IMR-90 (cell line): Measurements from ENCODE around the gene FGD5. TPM values are rescaled to one million over a fixed set of nuclear protein-coding genes. Genes with fewer than 3 reads are reported as not detected.

Experiments
- ATAC-seq: fragments of 200-7000 bp; cut with Tn5 transposase; 2 replicates; pipeline ENCODE4 v1.9.1; 2020; ENCODE audit warnings: low read depth, mild to moderate bottlenecking, moderate library complexity
- BruUV-seq: library from RNA; stranded (reverse); fragments of 400-500 nt; replicated peaks from 2 replicates; lab custom pipeline; 2021; lab: Mats Ljungman, UMichigan
- CTCF ChIA-PET: fragments of 300-600 bp; formaldehyde crosslinking; extraction: SDS; loops from one replicate; lab custom pipeline; 2021; ENCODE audit warnings: antibody characterized with exemption; lab: Yijun Ruan, JAX
- POLR2A ChIA-PET: fragments of 300-600 bp; sonication (Branson Sonifier 250); formaldehyde crosslinking; loops from one replicate; lab custom pipeline; 2022; ENCODE audit warnings: antibody characterized with exemption; ENCODE audit not compliant: unreplicated experiment; lab: Charles Lee
- DNase-seq: peaks from one replicate; pipeline ENCODE4 v3.0.0; 2013
- H2AFZ ChIP-seq: replicated peaks from 2 replicates; pipeline ENCODE3; 2013; ENCODE audit warnings: low read length, mild to moderate bottlenecking; ENCODE audit not compliant: poor library complexity
- H2AK5ac ChIP-seq: 2 replicates; pipeline ENCODE4 v1.6.1; 2013; ENCODE audit warnings: low read depth, low read length, inconsistent platforms
- H2AK9ac ChIP-seq: replicated peaks from 2 replicates; pipeline ENCODE3; 2013; ENCODE audit warnings: mild to moderate bottlenecking, low read depth, low read length, moderate library complexity; ENCODE audit not compliant: poor library complexity
- H2BK120ac ChIP-seq: 2 replicates; pipeline ENCODE4 v1.6.1; 2013; ENCODE audit warnings: low read depth, low read length, inconsistent platforms
- H2BK15ac ChIP-seq: 3 replicates; pipeline ENCODE4 v1.6.1; 2013; ENCODE audit warnings: low read depth, low read length, inconsistent platforms
- H2BK20ac ChIP-seq: 2 replicates; pipeline ENCODE4 v1.6.1; 2013; ENCODE audit warnings: low read depth, mild to moderate bottlenecking, inconsistent platforms, low read length, moderate library complexity
- H2BK5ac ChIP-seq: 2 replicates; pipeline ENCODE4 v1.6.1; 2013; ENCODE audit warnings: mild to moderate bottlenecking, low read depth, low read length, inconsistent platforms; ENCODE audit not compliant: poor library complexity, severe bottlenecking
- H3K14ac ChIP-seq: replicated peaks from 2 replicates; pipeline ENCODE4 v1.6.1; 2013; ENCODE audit warnings: low read depth, low read length, inconsistent platforms
- H3K18ac ChIP-seq: 2 replicates; pipeline ENCODE4 v1.6.1; 2013; ENCODE audit warnings: low read depth, low read length, control low read depth
- H3K23ac ChIP-seq: 2 replicates; pipeline ENCODE4 v1.6.1; 2013; ENCODE audit warnings: low read depth, low read length, inconsistent platforms
- H3K27ac ChIP-seq: 2 replicates; pipeline ENCODE4 v1.5.1; 2013; ENCODE audit warnings: mild to moderate bottlenecking, control low read depth, low read length; ENCODE audit not compliant: insufficient read depth
- H3K27me3 ChIP-seq: 2 replicates; pipeline ENCODE4 v1.6.1; 2013; ENCODE audit warnings: low read length; ENCODE audit not compliant: control insufficient read depth, insufficient read depth
- H3K36me3 ChIP-seq: 2 replicates; pipeline ENCODE4 v1.6.1; 2013; ENCODE audit warnings: low read length, mixed read lengths; ENCODE audit not compliant: control insufficient read depth, insufficient read depth
- H3K4ac ChIP-seq: 2 replicates; pipeline ENCODE4 v1.6.1; 2013; ENCODE audit warnings: low read depth, low read length, inconsistent platforms
- H3K4me1 ChIP-seq: 2 replicates; pipeline ENCODE4 v1.6.1; 2013; ENCODE audit warnings: low read length, mixed read lengths; ENCODE audit not compliant: control insufficient read depth, insufficient read depth
- H3K4me2 ChIP-seq: 2 replicates; pipeline ENCODE4 v1.6.1; 2013; ENCODE audit warnings: low read depth, mild to moderate bottlenecking, control low read depth, low read length, moderate library complexity
- H3K4me3 ChIP-seq: 2 replicates; pipeline ENCODE4 v1.5.1; 2013; ENCODE audit warnings: low read depth, mild to moderate bottlenecking, control low read depth, low read length, moderate library complexity; ENCODE audit not compliant: insufficient read depth
- H3K56ac ChIP-seq: 2 replicates; pipeline ENCODE4 v1.6.1; 2013; ENCODE audit warnings: low read length, inconsistent platforms; ENCODE audit not compliant: insufficient read depth; ENCODE audit errors: extremely low read depth
- H3K79me1 ChIP-seq, 2 experiments: 2 replicates each; pipeline ENCODE4 v1.6.1; 2013; ENCODE audit warnings: low read length in 2 of 2, inconsistent platforms in 1 of 2, low read depth in 1 of 2
- H3K9ac ChIP-seq: 2 replicates; pipeline ENCODE4 v1.6.1; 2013; ENCODE audit warnings: low read depth, low read length, control low read depth
- H3K9me1 ChIP-seq: 2 replicates; pipeline ENCODE4 v1.6.1; 2013; ENCODE audit warnings: low read length, inconsistent platforms; ENCODE audit not compliant: insufficient read depth
- H3K9me3 ChIP-seq: 2 replicates; pipeline ENCODE4 v1.6.1; 2013; ENCODE audit warnings: low read length; ENCODE audit not compliant: control insufficient read depth, insufficient read depth
- H4K20me1 ChIP-seq: 2 replicates; pipeline ENCODE4 v1.6.1; 2013; ENCODE audit warnings: low read length, inconsistent platforms; ENCODE audit not compliant: insufficient read depth
- H4K5ac ChIP-seq: 2 replicates; pipeline ENCODE4 v1.6.1; 2013; ENCODE audit warnings: mild to moderate bottlenecking, low read depth, low read length, control low read depth
- H4K8ac ChIP-seq, 2 experiments: 2 replicates each; pipeline ENCODE4 v1.6.1; 2013; ENCODE audit warnings: low read depth in 2 of 2, low read length in 2 of 2, control low read depth in 1 of 2, inconsistent platforms in 1 of 2
- H4K91ac ChIP-seq: 2 replicates; pipeline ENCODE4 v1.6.1; 2013; ENCODE audit warnings: low read depth, low read length, inconsistent platforms; ENCODE audit not compliant: insufficient read depth
- BHLHE40 ChIP-seq: fragments of 150-350 bp; IDR thresholded peaks from 2 replicates; pipeline ENCODE4 v1.6.1; 2016; ENCODE audit warnings: mild to moderate bottlenecking, low read depth, low read length
- CEBPB ChIP-seq: IDR thresholded peaks from 2 replicates; pipeline ENCODE4 v1.6.1; 2012; ENCODE audit warnings: low read depth, low read length, improper control_type of control experiment
- CHD1 ChIP-seq: IDR thresholded peaks from 2 replicates; pipeline ENCODE4 v1.6.1; 2012; ENCODE audit warnings: low read depth, low read length, improper control_type of control experiment
- FOS ChIP-seq: fragments of 150-350 bp; IDR thresholded peaks from 2 replicates; pipeline ENCODE4 v1.6.1; 2016; ENCODE audit warnings: low read depth, low read length
- MAFK ChIP-seq: IDR thresholded peaks from 2 replicates; pipeline ENCODE4 v1.6.1; 2012; ENCODE audit warnings: low read depth, low read length, improper control_type of control experiment
- MAZ ChIP-seq: IDR thresholded peaks from 2 replicates; pipeline ENCODE4 v1.6.1; 2012; ENCODE audit warnings: low read depth, mild to moderate bottlenecking, low read length, improper control_type of control experiment, moderate library complexity, borderline replicate concordance
- MXI1 ChIP-seq: IDR thresholded peaks from 2 replicates; pipeline ENCODE4 v1.6.1; 2012; ENCODE audit warnings: low read depth, mild to moderate bottlenecking, low read length, moderate library complexity, borderline replicate concordance
- NFE2L2 ChIP-seq: fragments of 150-350 bp; IDR thresholded peaks from 2 replicates; pipeline ENCODE4 v1.6.1; 2016; ENCODE audit warnings: low read depth, mild to moderate bottlenecking, low read length
- POLR2A ChIP-seq: IDR thresholded peaks from 2 replicates; pipeline ENCODE4 v1.6.1; 2012; ENCODE audit warnings: mild to moderate bottlenecking, low read depth, low read length
- RAD21 ChIP-seq: IDR thresholded peaks from 2 replicates; pipeline ENCODE4 v1.6.1; 2012; ENCODE audit warnings: low read length, improper control_type of control experiment
- RCOR1 ChIP-seq: IDR thresholded peaks from 2 replicates; pipeline ENCODE4 v1.6.1; 2012; ENCODE audit warnings: mild to moderate bottlenecking, low read length, improper control_type of control experiment; ENCODE audit not compliant: insufficient replicate concordance
- RFX5 ChIP-seq: IDR thresholded peaks from 2 replicates; pipeline ENCODE4 v1.8.0; 2012; ENCODE audit warnings: low read depth, mild to moderate bottlenecking, low read length, moderate library complexity
- SMC3 ChIP-seq: fragments of 150-350 bp; IDR thresholded peaks from 2 replicates; pipeline ENCODE4 v1.6.1; 2016; ENCODE audit warnings: low read depth, mild to moderate bottlenecking, antibody characterized with exemption, low read length, moderate library complexity
- USF2 ChIP-seq: fragments of 150-350 bp; IDR thresholded peaks from 2 replicates; pipeline ENCODE4 v1.6.1; 2017; ENCODE audit warnings: mild to moderate bottlenecking, antibody characterized with exemption, low read length, low read depth
- WGBS, 2 experiments: methylation state at CpG; one replicate each; pipeline versions ENCODE4 v1.1.5 to v1.1.7; 2013; ENCODE audit warnings: missing lambda C conversion rate in 2 of 2; ENCODE audit not compliant: insufficient read length in 1 of 2; ENCODE audit errors: extremely low coverage in 2 of 2; 5-methylcytosine and 5-hydroxymethylcytosine counted together
- dilution Hi-C: fragments of 300-500 bp; cut with HindIII; formaldehyde crosslinking; loops from one replicate; pipeline ENCODE4 v1.14.3; 2018; ENCODE audit warnings: low sequenced_read_pairs; ENCODE audit not compliant: unreplicated experiment
- in situ Hi-C: fragments of 300-500 bp; cut with MboI; formaldehyde crosslinking; loops from 3 replicates; pipeline ENCODE4 v1.14.3; 2019; ENCODE audit warnings: low sequenced_read_pairs, inconsistent platforms, mixed read lengths
- intact Hi-C: fragments of 100-400 bp; cut with micrococcal nuclease; formaldehyde crosslinking; loops from 2 replicates; pipeline ENCODE4 v1.10.0; 2022
- polyA plus RNA-seq, 3 experiments: library from polyadenylated mRNA; depleted of rRNA; stranded (reverse); fragments of >200 nt; gene quantifications; 2 replicates each; pipeline ENCODE4 v1.2.3, GENCODE V29; 2012; ENCODE audit warnings: low replicate concordance in 1 of 3
- total RNA-seq: library from RNA; depleted of rRNA; stranded (reverse); fragments of >200 nt; gene quantifications from 2 replicates; pipeline ENCODE4 v1.2.3, GENCODE V29; 2012
- TF ChIP-seq, protein P1 (sequence below): conservative IDR thresholded peaks from 2 replicates; pipeline ENCODE4 v1.5.1; 2012; ENCODE audit warnings: mild to moderate bottlenecking, low read depth, low read length, improper control_type of control experiment
- TF ChIP-seq, protein P2 (sequence below): fragments of 150-350 bp; IDR thresholded peaks from 2 replicates; pipeline ENCODE4 v1.6.1; 2016; ENCODE audit warnings: low read depth, mild to moderate bottlenecking, low read length, moderate library complexity, borderline replicate concordance

The FGD5 gene
- total and polyA plus RNA-seq, 2 of the 4 experiments (the other 2 are of a cell fraction) = not detected

- Histone ChIP-seq H2BK5ac (no peak overlapping the region), H3K9ac (no peak overlapping the region), H4K20me1 (no peaks in the 10 kb centered on the region), H3K14ac (no peak overlapping the region), H4K5ac (no peak overlapping the region), H4K8ac (no peak overlapping the region), H4K91ac (no peak overlapping the region), H3K9me1 (no peaks in the 10 kb centered on the region), H2BK20ac (no peak overlapping the region), H3K4me2 (no peak overlapping the region), H2BK15ac (no peak overlapping the region), H3K23ac (no peak overlapping the region), H2AFZ (no peak overlapping the region), H2AK9ac (no peak overlapping the region), H3K27ac (no peak overlapping the region), H3K9me3 (no peaks in the 10 kb centered on the region), H3K56ac (no peak overlapping the region), H3K18ac (no peak overlapping the region), H3K27me3 (peaks cover 9% of the 10 kb centered on the region), H2AK5ac (no peak overlapping the region), H3K4ac (no peak overlapping the region), H3K4me1 (no peaks in the 10 kb centered on the region), H3K4me3 (no peak overlapping the region), H3K79me1 (no peaks in the 10 kb centered on the region), H2BK120ac (no peak overlapping the region), H3K36me3 (no peaks in the 10 kb centered on the region)
- intact Hi-C loops (no loop called here), in situ Hi-C loops (no loop called here), dilution Hi-C loops (no loop called here)
- no TSS peak for BruUV-seq
- WGBS, 2 experiments = no CpG with 5 or more reads among the region's 4 CpGs
- TF ChIP-seq SMC3 = no peak
- no peak for TF ChIP-seq USF2
- no peak for TF ChIP-seq RAD21
- no peak for TF ChIP-seq FOS
- TF ChIP-seq, protein P1, sequence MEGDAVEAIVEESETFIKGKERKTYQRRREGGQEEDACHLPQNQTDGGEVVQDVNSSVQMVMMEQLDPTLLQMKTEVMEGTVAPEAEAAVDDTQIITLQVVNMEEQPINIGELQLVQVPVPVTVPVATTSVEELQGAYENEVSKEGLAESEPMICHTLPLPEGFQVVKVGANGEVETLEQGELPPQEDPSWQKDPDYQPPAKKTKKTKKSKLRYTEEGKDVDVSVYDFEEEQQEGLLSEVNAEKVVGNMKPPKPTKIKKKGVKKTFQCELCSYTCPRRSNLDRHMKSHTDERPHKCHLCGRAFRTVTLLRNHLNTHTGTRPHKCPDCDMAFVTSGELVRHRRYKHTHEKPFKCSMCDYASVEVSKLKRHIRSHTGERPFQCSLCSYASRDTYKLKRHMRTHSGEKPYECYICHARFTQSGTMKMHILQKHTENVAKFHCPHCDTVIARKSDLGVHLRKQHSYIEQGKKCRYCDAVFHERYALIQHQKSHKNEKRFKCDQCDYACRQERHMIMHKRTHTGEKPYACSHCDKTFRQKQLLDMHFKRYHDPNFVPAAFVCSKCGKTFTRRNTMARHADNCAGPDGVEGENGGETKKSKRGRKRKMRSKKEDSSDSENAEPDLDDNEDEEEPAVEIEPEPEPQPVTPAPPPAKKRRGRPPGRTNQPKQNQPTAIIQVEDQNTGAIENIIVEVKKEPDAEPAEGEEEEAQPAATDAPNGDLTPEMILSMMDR = no peak
- no peak for TF ChIP-seq MAZ
- TF ChIP-seq BHLHE40 = no peak
- no peak for TF ChIP-seq MXI1
- TF ChIP-seq, protein P2, sequence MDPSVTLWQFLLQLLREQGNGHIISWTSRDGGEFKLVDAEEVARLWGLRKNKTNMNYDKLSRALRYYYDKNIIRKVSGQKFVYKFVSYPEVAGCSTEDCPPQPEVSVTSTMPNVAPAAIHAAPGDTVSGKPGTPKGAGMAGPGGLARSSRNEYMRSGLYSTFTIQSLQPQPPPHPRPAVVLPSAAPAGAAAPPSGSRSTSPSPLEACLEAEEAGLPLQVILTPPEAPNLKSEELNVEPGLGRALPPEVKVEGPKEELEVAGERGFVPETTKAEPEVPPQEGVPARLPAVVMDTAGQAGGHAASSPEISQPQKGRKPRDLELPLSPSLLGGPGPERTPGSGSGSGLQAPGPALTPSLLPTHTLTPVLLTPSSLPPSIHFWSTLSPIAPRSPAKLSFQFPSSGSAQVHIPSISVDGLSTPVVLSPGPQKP = no peak
- no peak for TF ChIP-seq CEBPB
- TF ChIP-seq RFX5 = no peak
- TF ChIP-seq POLR2A = no peak
- TF ChIP-seq MAFK = no peak
- TF ChIP-seq RCOR1 = no peak
- TF ChIP-seq CHD1 = no peak
- TF ChIP-seq NFE2L2 = no peak
- DNase-seq (no peak), ATAC-seq (no peak)
- POLR2A ChIA-PET = no interaction called here
- CTCF ChIA-PET = no interaction called here
These were observed 56.0 kb downstream of the FGD5 start for GRCh38 chr3:14874784-14875183.
